NCI-H2029 treated with DMSO at 0.1 percent for 48 hours (cell line): ENCODE data around the gene CRIP2.

ENCODE experiments used
- DNase-seq: peaks from one replicate; lab custom pipeline; 2025; lab: John Stamatoyannopoulos, UW

CRIP2 gene

GRCh38 chr14:105476831-105477659 is 2.4 kb downstream of the CRIP2 start:
- no peak for DNase-seq

DNA sequence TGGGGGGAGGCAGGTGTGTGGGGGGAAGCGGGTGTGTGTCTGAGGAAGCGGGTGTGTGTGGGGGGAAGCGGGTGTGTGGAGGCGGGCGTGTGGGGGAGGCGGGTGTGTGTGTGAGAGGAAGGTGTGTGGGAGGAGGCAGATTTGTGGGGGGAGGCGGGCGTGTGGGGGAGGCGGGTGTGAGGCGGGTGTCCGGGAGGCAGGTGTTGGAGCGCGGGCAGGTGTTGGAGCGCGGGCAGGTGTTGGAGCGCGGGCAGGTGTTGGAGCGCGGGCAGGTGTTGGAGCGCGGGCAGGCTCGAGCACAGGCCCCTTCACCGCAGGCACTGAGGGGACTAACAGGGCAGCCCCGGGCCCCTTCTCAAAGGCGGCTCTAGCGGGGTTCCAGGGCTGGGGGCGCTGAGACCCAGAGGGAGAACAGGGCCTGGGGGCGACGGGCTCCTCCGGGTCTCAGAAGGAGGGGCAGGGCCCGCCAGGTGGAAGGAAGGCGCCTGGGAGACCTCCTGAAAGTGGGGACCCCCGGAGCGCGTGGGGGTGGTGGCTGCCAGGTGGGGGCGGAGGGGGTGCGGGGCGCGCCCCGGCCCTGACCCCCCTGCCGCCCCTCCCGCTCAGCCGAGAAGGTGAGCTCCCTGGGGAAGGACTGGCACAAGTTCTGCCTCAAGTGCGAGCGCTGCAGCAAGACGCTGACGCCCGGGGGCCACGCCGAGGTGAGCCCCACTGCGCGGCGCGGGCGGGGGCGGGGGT is 3.2 kb downstream of the CRIP2 start:
- DNase-seq: no peak

GRCh38 chr14:105478398-105479251 is 4.0 kb downstream of the CRIP2 start:
- DNase-seq: no peak

- no peak for DNase-seq
These were observed 5.0 kb downstream of the CRIP2 start for GRCh38 chr14:105479431-105480158.

GRCh38 chr14:105480199-105480746 is 5.7 kb downstream of the CRIP2 start:
- DNase-seq: no peak

DNA sequence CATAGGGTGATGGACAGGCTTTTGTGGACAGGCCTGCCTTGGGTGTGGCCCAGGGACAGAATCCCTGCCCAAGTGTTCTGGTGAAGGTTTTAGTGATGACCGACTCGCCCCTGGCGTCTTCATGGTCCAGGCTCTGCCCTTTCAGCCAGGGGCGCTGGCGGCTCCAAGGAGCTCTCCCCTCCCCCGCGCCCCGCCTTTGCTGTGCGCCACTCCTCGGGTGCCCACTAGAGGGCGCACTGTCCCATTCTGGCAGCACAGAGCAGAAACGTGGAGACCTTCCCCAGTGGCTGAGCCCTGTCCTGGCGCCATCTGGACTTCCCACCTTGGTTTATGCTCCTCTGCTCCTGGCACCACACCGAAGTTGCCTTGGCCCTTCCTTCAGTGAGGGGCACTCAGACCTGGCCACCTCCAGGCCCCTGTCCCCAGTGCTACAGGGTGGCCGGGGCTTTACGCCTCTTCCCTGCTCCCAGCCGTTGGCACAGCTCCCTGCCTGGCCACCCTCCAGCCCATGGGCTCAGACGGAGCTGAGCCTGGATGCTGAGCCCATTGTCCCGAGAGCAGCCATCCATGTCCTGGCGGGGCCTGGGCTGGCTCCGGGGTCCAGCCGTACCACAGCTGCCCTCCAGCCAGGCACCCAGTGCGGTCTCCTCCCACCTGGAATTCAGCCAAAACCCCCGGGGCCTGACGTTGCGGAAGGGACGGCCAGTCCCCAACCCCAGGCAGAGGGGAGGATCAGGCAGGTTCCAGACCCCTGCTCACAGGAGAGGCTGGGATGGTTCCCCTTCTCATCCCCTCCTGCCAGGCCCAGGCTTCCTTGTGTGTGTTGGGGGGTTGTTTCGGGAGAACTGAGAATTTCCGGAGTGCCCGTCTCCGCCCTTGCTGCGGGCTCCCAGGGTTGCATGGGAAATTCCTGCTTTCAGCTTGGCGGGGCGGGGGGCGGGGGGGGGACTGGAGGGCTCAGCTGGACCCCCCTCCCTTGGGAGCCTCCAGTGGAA is 6.5 kb downstream of the CRIP2 start:
- DNase-seq: peak; percentile 56

GRCh38 chr14:105481886-105482457 is 7.4 kb downstream of the CRIP2 start:
- peak; percentile 69 for DNase-seq

DNA sequence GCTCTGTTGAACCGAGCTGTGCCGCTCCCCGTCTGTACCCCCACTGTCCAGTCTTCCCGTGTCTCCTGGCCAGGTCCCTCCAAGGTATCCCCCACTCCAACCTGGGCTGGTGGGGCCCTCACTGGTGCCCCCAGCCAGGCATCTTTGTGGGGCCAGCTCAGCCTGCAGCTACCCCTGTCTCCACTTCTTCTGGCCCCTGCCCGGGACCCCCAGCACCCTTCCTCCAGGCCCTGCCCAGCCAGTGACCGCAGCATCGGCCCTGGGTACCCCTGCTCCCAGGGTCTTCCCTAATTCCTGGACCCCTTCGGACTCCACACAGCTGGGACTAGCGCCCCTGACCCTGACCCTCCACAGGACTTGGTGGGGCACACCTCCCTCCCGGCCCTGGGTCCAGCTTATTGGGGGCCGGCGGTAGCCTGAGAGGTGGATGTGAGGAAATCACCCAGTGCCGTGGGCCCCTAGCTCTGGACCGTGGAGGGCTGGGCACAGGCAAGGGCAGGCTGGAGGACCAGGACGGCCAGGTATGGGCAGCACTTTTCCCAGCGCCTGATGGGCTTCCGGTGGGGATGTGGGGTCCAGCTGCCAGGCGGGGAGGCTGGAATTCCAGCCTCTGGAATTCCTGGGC is 8.0 kb downstream of the CRIP2 start:
- DNase-seq: no peak

- DNase-seq: no peak
These were observed 8.9 kb downstream of the CRIP2 start for GRCh38 chr14:105483300-105484068.

DNA sequence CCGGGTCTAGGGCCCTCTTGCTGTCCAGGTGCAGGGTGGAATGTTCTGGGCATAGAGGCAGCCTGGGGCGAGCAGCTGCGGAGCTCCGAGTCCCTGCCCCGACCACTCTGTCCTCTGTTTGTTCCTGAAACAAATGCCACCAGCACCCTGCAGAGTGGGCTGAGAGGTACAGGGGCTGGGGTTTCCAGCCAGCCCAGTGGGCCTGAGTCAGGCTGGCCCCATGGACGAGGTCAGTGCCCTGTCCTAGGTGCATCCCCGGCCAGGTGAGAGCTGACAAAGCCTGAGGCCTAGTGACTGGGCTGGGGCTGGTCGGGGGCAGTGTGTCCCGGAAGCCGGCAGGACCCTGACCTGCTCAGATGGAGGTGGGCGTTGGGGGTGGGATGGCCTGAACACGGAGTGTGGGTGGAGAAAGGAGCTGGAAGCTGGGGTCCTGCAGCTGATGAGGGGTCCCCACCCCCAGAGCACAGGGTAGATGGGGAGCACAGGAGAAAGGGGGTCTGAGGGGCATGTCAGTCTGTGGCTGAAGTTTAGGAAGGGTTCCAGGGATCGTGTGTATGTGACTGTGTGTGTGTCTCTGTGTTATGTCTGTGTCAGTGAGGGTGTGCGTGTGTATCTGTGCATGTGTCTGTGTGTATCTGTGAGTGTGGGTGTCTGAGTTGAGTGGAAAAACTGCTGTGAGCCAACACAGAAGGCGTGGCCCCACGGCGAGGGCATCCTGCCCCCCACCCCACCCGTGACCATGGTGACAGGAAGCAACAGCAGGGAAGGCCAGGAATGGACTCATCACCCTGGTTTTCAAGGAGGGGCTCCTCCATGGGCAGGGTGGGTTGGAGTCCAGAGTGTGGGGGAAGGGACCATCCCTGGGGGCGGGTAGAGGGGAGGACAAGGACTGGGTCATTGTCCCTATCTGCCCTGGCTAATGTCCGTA is 9.7 kb downstream of the CRIP2 start:
- DNase-seq: no peak

GRCh38 chr14:105484997-105485393 is 10.4 kb downstream of the CRIP2 start:
- no peak for DNase-seq

DNA sequence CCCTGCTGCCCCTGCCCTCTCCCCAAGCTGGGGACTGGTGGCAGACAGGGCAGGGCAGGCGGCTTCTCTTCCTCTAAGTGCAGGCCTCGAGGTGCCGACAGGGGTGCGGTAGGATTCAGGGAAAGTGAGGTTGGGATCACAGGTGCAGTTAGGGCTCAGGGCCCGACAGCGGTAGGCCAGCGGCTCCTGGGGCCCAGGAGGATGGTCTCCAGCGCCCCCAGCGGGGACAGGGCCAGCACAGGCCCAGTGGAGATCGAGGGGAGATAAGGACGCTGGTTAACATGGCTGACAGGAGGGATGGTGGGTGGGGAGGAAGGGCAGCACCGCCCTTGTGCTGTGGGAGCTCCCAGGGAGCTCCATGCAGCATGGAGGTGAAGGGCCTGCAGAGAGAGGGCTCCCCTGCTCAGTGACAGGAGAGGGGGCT is 11.1 kb downstream of the CRIP2 start:
- no peak for DNase-seq

DNA sequence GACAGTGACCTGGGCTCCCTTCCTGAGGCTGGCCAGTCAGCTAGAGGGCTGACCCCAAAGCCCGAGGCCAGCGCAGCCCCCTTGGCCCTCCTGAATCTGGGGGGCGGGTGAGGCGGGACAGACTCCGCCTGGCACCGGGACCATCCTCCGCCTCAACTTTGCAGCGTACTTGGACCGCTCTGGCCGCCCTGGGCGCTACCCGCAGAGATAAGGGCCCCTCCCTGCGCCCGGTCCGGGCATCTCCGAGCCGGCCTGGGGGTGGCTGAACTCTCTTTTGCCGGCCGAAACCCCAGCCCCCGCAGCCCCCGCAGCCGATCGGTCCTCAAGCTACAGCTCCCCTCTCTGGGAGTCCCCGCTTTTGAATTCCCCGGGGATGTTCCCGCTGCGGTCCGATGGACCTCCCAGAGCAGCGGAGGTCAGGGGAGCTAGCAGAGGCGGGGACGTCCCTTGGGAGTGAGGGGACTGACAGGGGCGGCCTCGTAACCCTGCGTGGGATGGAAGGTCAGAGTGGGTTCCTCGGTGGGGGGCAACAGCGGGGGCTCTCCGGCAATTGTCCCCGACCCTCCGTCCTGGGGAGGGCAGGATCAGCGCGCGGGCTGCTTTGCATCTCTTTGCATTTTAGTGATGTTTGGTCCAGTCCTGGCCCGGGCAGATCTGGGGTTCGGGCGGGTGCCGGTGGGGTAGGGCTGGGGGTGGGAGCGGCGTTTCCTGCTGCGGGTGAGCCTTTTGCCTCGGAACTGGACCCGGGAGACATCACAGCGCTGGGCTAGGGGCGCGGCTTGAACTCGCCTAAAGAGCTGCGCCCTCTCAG is 11.7 kb downstream of the CRIP2 start, which contains the start of gene CRIP1:
Gene CRIP1, plus strand, starts transcription at position 724 of the 811 bp plus-strand sequence. CDS start 374 bp downstream, outside the sequence.
- no peak for DNase-seq

DNA sequence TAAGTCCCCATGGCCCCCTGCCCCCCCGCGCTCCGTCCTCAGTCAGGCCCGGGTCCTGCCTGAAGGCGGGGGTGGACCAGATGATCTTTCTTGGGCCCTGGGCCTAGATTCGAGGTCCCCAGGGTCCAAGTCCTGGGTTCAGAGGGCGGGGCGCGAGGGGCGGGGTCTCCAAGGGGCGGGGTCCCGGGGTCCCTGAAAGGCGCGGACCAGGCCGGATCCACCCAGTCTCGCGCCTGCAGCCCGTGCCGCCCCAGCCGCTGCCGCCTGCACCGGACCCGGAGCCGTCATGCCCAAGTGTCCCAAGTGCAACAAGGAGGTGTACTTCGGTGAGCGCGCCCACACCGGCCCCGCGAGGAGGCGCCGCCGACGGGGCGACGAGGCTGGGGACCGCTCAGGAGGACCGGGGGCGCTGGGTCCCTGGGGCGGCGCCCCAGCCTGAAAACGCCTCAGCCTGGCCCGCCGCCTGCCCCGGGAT is 12.4 kb downstream of the CRIP2 start:
- DNase-seq: no peak

- no peak for DNase-seq
These were observed 12.9 kb downstream of the CRIP2 start for GRCh38 chr14:105487449-105487985.
